HG03103 (cell line): Measurements from ENCODE around the gene TAP2.

Experiments
- ATAC-seq: cut with Tn5 transposase; IDR thresholded peaks from one replicate; pipeline ENCODE4 v1.9.1; 2021; ENCODE audit warnings: low read depth; ENCODE audit not compliant: unreplicated experiment

Gene TAP2

DNA sequence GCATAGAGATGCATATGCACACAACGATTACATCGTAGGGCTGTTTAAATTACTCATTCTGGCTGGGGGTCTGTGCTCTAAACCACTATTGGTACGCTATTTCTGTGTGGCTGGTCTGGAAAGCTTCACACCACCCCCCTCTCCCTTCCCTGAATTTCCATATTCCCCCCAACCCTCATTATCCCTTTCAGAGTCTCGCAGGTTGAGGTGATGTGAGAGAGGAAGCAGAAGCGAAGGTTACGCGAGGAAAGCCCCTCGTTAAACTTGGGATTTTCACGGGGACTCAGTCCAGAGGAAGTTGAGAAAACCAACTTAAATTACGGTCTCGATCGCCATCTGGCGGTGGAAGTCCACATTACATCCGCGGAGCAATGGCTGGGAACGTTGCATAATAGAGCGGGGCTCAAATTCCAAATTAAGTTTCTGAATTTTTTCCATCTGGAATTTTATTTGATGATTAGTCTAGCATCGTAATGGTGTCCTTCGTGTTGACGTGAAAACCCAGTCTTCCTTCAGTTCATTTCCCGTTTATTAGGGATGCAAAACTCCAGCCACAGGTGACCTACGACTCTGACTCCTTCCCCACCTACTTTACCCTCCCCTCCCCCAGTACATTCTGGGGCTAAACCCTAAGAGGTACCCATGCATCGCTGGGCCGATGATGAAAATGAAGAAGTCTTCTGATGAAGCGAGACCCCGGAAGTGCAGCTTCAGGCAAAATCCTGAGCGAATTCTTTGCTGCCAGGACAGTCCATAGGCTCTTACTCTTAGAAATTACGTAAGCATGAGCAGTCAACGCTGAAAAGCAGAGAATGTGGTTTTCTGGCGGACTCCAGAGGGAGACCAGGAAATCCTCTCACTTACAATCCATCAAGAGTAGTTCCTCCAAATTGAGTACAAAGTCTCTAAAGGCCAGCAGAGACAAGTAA lies 41.4 kb downstream of the TAP2 start:
- ATAC-seq = no peak

DNA sequence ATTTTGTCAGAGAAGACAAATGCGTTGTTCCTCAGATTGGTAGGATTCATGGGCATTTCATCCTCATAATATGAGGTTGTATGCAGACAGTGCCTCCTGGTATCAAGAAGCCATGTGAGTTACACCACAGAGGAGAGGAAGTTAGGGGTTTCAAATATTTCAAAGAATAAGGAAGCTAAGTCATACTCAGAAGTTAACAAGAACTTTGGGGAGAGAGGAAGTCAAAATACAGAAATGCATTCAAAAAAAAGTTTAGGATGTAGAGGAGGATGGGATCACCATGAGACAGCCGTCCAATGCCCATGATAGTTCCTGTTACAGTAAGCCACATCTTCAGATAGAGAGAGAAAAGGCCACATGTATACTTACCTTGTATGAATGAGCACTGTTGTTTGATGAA lies 44.0 kb downstream of the TAP2 start:
- no peak for ATAC-seq

DNA sequence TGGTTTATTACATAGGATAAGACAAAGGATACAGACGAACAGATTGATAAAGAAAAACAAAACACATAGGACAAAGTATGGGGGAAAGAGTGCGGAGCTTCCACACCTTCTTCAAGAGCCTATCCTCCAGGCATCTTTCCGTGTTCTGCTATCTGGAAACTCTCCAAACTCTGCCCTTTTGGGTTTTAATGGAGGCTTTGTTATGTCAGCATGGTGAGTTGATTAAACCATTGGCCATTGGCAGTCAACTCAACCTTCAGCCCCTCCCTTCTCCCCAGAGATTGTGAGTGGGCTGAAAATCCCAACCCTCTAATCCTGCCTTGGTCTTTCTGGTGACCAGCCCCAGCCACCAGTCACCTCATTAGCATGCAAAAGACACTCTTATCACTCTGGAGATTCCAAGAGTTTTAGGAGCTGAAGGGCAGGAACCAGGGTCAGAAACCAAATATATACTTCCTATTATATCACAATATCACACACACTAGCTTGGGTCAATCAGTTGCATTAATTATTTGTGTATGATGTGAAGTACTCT lies 45.6 kb downstream of the TAP2 start:
- ATAC-seq = no peak

DNA sequence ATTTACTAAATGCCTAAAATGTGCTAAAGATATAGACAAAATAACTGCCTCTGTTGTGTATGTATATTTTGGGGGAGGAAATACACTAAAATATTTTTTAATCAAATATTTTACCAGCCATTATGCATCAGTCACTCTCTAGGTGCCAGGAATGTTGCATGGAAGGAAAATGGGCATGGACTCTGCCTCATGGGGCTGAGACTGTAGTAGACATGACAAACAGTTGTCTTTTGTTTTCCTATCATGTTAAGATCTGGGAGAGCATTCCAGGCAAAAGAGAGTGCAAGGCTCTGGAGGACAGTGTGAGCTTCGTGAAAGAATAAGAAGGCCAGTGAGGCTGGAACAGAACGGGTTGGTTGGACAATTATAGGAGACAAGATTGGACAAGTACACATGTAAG lies 48.2 kb downstream of the TAP2 start:
- ATAC-seq = no peak
